ENCODE data around the gene SPATA3. TPM values are rescaled to one million over a fixed set of nuclear protein-coding genes. Genes with fewer than 3 reads are reported as not detected.

SPATA3 gene
- total RNA-seq, 1 experiment from 2014 or later: not detected

DNA sequence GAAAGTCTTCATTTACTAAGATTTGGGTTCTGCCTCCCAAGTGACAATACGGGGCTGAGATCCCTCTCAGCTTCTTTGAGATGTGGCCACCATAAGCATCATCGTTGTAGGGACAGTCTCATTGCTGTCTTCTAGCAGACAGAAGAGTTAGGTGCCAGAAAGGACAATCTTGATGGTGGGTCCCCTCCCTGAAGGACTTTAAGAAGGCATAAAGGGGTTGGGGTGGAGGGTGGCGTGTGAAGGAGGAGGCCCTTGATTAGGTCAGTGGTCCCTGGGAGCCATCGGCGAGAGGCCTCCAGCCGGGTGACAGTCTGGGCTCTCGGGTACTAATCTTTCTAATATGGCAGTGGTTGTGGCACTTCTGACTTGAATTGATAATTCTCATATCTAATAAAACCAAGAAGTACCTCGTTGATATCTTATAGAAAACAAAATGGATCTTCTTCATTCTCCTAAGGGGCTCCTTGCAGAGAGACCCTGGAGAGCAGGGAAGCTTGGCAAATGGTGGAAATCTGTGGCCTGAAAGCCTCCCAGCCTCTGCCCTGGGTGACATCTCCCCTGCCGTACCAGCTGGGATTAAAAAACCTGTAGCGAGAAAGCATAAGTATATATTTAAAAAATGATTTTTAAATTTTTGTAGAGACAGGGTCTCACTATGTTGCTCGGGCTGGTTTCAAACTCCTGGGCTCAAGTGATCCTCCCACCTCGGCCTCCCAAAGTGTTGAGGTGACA, 53.5 kb downstream of the SPATA3 start:
- DNase-seq (ENCODE audit: low read depth): no peak

DNA sequence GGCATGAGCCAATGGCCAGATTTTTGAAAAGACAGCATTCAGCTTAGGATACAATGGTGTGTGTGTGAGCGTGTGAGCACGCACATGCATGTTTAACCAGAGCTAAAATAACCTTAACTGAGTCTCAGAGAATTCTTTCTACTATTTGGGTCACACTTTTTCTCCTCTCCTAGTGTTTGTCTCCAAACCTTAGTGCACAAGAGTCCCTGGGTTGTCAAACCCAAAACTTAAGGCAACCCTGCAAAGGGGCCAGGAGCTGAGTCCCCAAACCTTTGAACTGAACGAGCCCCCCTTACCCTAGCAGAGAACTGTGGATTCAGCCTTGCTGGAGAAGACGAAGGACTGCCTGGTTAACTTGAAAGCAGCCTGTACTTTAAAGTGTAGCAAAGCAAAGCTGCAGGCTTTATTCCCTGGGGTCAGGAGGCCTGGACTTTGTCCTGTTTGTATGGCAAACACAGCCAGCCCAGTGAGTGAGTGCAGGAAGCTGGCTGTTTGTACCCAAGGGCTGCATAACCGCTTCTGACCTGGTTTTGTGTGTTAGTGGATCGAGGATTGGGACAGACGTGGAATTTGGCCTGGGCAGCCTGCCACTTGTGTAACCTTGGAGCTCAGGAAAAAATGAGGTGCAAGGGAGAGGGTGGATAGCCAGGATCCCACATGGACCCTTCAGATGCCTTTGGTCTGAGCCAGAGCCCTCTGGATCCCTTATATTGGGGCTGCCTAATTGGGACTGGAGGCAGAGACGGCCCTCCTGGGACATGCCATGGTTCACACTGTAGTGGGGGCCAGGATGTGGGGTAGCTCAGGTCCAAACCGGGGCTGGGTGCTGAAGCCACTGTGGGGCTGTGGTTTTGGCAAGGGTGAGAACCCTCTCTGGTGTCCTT, 54.3 kb downstream of the SPATA3 start:
- no peak for DNase-seq (ENCODE audit: low read depth)

DNA sequence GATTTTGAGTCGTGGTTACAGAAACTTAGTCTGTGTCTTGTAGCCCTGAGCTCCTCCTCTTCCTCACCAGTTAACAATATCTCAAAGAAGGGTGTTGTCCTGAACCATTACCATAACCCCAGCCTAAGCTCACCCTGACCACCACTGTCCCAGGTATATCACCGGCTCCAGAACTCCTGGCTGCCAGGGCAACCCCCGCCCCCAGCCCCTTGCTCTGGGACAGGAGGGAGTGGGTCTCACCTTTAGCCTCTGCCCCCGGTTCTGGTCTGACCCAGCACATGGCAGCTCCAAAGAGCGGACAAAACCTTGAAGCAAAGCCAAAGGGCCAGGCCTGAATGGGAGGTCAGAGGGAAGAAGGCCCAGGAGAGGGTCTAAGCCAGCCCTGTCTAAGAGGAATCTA, 55.2 kb downstream of the SPATA3 start:
- DNase-seq (ENCODE audit: low read depth): no peak

DNA sequence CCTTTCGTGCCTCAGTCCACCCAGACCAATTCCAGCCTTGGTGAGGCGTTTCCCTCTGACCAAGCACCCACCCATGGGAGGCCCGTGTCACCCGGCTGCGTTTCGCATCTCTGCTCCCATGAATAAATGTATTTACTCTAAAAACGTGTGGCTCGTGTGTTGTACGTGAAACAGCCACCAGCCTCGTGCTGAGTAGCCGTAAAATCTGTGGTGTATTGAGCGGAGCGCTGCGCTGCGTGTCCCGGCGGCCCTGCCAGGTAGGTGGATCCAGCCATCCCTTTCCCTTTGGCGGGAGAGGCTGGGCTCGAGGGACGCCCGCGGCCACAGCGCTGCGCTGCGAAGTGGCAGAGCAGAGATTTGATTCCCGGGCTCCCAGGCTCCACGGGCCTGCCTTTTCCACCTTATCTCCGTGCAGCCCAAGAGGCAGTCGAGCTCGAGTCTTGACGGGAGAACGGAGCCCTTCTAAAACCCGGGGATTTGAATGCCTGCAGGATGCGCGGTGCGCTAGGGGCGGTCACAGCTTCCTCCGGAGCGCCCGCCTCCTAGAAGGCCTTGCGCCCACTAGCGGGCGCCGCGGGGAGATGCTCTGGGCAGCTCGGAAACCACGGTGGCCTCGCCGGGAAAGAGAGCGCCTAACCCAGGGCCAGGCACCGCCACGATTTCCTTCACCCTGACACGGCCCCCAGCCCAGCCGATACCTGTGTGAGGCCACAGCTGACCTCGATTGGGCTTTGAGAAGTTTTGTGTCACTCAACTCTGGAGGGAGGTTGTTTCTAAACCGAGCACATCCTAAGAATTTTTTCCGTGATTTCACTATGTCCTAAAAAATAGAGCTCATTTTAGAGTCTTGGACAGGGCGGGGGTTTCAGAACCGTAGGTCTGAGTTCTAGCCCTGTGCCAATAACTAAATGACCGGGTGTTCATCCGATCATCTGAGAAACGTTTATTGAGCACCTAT, 56.9 kb downstream of the SPATA3 start:
- peak; percentile 82 for DNase-seq (ENCODE audit: low read depth)

DNA sequence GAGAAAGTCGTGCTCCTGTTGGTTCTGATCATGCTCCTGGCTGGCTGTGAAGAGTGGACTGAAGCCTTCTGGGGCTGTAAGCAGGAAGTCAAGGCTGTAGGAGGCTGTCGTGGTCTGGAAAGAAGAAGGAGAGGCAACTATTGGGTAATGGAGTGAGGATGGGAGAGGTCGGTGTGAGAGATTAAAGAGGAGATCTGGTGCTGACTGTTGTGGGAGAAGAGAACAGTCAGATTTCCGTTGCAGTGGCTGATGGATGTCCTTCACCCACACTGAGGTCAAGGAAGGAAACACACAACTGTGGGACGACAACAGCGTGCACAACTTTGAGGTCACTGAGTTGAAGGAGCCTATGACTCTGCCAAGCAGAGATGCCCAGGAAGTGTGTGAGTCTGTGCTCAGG, 57.9 kb downstream of the SPATA3 start:
- DNase-seq (ENCODE audit: low read depth): no peak

DNA sequence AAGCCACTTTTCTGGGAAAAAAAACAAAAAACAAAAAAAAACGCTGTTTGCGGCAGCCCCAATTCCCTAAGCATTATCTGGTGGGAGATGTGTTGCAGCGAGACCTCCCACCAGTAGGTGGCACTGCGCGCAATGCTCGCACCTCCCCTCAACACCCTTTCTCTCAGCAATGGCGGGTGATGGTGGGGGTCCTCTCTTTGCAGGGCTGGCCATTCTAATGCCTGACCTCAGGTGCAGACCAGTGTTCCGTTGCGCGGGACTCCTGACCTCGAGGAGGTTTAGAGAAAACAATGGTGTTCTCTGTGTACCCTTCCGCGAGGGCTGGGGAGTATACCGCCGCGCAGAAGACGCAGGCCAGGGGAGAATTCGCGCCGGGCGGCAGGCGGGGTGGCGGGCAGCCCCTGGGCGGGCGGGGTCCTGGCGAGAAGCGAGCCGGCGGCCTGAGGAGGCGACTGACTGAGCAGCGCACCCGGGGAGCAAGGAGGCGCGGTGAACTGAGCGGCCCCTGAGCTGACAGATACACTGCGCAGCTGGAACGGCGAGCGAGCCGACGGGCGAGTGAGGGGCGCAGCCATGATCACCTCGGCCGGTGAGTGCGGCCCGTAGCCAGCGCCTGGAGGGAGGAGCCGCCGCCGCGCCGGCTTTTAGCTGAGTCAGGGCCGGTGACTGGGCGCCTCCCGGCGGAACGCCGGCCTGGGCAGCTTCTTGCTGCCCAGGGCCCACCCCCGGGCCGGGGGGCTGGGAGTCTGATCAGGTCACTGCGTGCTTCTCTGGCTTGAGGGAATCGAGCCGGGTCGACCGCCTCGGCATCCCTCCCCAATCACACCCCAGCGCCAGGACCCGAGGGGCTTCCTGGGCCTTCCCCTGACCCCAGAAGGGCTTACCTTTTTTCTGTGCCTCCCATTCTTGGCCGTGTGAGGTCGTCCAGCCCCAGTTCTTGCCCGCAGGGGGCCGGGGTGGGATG, 60.8 kb downstream of the SPATA3 start, which contains the start of gene PSMD1:
TSS of gene PSMD1 (plus strand) at position 415 of the 964 bp plus-strand sequence. CDS start at position 574, 159 bp downstream.
- peak; percentile 92 for DNase-seq (ENCODE audit: low read depth)

DNA sequence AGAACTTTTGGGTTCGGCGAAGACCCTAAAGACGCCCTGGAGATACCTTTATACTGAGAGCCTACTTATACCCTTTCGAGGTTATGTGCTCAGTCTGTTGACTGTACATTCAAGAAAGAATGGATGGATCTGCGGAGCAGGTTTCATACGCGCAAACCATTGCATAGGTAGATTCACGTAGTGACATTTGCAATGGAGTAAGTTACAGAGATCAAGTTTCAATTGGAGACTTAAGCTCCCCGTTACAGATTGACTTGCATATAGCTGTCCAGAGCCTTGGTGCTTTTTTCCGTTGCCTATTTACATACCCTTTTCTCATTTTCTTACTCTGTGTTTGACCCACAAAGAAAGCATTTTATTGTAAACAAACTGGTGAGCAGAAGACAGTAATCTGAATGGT, 61.7 kb downstream of the SPATA3 start:
- DNase-seq (ENCODE audit: low read depth): peak; percentile 17

Other genes starting within 250 kb of the SPATA3 start
- gene ITM2C, start 131.2 kb upstream of the SPATA3 start, total RNA-seq (2014; rRNA removed; shearing (Covaris generic)): 156 and 199 TPM in 2 replicates
- gene GPR55, start 70.9 kb upstream of the SPATA3 start, total RNA-seq (2014; rRNA removed; shearing (Covaris generic)): 0.24 and 0.29 TPM in 2 replicates
- gene C2orf72, start 41.4 kb downstream of the SPATA3 start, total RNA-seq (2014; rRNA removed; shearing (Covaris generic)): 0.39 and 0.48 TPM in 2 replicates
- gene PSMD1, start 60.7 kb downstream of the SPATA3 start, total RNA-seq (2014; rRNA removed; shearing (Covaris generic)): 108 and 119 TPM in 2 replicates
- gene HTR2B, start 128.9 kb downstream of the SPATA3 start, total RNA-seq (2014; rRNA removed; shearing (Covaris generic)): 1.7 TPM in 2 replicates
- 62.3 and 67.2 TPM in 2 replicates for gene ARMC9, start 202.5 kb downstream of the SPATA3 start, total RNA-seq (2014; rRNA removed; shearing (Covaris generic))